ENCODE measurements around the gene DCAF10.

DNA sequence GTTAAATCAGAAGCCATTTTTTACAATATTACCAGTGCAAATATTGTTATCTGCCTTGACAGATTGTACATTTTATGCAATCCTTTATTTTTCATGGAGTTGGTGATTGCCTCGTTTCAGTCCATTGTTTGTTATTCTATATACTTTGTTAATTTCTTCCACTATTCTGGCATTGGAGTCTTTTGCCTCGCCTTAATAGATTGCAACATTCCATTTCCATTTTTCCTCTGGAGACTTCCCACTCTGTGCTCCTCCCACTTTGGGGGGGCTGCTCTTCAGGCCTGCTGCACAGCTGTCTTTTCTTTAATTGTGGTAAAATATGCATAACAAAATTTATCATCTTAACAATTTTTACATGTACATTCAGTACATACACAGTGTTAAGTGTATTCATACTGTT is 4.4 kb upstream of the DCAF10 start:
- TF ChIP-seq, protein P1, sequence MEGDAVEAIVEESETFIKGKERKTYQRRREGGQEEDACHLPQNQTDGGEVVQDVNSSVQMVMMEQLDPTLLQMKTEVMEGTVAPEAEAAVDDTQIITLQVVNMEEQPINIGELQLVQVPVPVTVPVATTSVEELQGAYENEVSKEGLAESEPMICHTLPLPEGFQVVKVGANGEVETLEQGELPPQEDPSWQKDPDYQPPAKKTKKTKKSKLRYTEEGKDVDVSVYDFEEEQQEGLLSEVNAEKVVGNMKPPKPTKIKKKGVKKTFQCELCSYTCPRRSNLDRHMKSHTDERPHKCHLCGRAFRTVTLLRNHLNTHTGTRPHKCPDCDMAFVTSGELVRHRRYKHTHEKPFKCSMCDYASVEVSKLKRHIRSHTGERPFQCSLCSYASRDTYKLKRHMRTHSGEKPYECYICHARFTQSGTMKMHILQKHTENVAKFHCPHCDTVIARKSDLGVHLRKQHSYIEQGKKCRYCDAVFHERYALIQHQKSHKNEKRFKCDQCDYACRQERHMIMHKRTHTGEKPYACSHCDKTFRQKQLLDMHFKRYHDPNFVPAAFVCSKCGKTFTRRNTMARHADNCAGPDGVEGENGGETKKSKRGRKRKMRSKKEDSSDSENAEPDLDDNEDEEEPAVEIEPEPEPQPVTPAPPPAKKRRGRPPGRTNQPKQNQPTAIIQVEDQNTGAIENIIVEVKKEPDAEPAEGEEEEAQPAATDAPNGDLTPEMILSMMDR (IDR thresholded peaks at IDR 0.05) = no peak
- TF ChIP-seq POLR2A (IDR thresholded peaks at IDR 0.05) = no peak
